ENCODE data around the gene CELF3.
A peak's percentile ranks its signal among the peaks of the same experiment; 100 is the strongest.

CELF3 gene

DNA sequence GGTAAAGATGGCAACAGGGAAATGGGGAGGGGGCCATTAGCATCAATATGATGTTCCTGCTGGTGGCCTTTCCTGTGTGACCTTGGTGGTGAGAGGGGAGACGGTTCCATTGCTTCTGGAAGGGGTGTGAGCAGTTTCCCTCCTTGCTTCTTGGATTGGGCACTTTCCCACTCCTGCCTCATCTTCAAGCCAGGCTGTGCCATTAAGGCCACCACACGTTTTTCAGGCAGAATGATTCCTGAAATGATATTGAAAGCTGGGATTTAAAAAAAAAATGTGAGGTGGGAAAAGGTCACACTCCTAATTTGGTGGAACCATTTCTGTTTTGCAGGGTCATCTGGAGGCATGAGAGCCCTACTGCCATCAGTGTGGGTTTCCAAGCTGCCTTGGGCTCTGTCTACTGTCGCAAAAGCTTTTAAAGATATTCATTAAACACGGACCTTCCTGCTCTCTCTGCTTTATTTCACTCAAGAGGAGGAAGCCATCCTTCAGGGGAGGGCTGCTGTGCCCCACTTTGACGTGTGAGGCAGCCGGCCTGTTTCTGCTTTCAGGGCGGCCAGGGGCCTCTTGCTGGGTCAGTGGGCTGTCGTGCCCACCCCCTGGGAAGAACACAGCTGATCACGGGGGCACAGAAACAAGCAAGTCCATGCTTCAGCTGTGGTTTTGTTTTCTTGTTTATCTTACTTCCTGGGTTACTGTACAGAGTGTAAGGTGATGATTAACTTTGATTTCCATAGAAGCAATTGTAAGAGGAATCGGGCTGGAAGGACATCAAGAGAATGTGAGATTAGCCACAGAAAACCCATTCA lies 12.8 kb upstream of the CELF3 start:
- no peaks in the 10 kb centered on the region for H3K9me3 ChIP-seq (ENCODE audit: control extremely low read depth in 1 of 5, control insufficient read depth in 4 of 5, insufficient read depth in 2 of 5, low read depth in 1 of 5, low read length in 4 of 5)
- H3K36me3 ChIP-seq (ENCODE audit: control insufficient read depth in 4 of 4, insufficient read depth in 4 of 4, low read length in 3 of 4), result no peaks in the 10 kb centered on the region
- H3K27me3 ChIP-seq (replicated peaks in 2 of 5; ENCODE audit: control insufficient read depth in 4 of 5, insufficient read depth in 5 of 5, low read length in 4 of 5), result peaks cover 0 to 24% (median 3%) of the 10 kb centered on the region in 5 experiments
- DNase-seq, result no peak
- WGBS (ENCODE audit: insufficient coverage), result 95% methylated on average over 9 of the region's 10 CpGs
- no peaks in the 10 kb centered on the region for H3K4me1 ChIP-seq (ENCODE audit: control extremely low read depth in 1 of 4, control insufficient read depth in 4 of 4, insufficient read depth in 4 of 4, low read length in 3 of 4)
- POLR2A ChIA-PET, result interaction anchor here (0.8 kb wide), 1 partner anchor 465 kb away, joined by 3 read pairs; no protein-coding TSS in a partner anchor
- CTCF ChIA-PET, result interaction anchor here (0.8 to 1.5 kb wide), 2 partner anchors 32 to 135 kb away, joined by 3 read pairs; no protein-coding TSS in a partner anchor
- no peak overlapping the region for H3K4me3 ChIP-seq (ENCODE audit: control insufficient read depth in 1 of 7, extremely low read depth in 1 of 7, insufficient read depth in 4 of 7, low read depth in 2 of 7, low read length in 6 of 7)
- H3K27ac ChIP-seq (ENCODE audit: insufficient read depth in 1 of 2, low read depth in 1 of 2, low read length in 2 of 2, poor library complexity in 1 of 2, severe bottlenecking in 2 of 2), result no peak overlapping the region

DNA sequence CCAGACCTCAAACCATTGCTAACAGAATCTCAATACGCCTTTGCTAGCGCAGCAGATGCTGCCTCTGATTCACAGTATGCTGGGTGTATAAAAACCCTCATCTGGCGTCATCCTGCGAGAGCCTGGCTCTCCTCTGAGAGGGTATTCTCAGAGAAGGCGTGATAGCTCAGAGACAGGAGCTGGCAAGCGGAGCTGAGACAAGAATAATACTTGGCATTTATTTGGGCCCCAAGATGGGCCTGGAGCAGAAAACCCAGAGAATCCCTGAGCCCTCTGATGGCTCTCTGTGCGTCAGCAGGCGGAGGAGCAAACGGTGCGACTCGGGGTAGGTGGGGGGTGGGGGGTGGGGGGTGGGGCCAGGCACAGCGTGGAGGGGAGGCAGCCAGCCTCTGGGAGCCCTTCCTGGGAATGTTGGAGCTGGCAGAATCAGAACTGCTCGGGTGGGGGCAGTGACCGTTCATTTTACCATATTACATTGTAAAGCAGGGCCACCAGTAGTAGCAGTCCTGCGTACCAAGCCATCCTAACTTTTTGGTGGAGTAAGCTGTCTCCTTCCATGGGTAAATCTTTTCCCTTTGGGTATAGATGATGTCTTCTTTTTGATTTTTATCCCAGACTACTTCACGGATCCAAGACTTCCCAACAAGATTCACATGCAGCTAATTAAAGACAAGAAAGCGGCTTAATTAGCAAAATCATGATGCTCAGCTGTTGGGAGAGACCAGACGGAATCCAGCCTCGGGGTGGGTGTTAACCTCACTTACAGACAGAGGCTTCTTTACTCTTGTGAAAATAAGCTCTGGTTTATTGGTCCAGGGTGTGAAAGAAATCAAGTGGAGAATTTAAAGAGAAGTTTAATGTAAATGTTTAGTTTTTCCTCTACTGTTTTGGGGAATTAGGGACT lies 11.8 kb upstream of the CELF3 start:
- Histone ChIP-seq H3K9me3 (ENCODE audit: control extremely low read depth in 1 of 5, control insufficient read depth in 4 of 5, insufficient read depth in 2 of 5, low read depth in 1 of 5, low read length in 4 of 5) (no peaks in the 10 kb centered on the region), H3K27me3 (replicated peaks in 2 of 5; ENCODE audit: control insufficient read depth in 4 of 5, insufficient read depth in 5 of 5, low read length in 4 of 5) (peaks cover 0 to 32% (median 10%) of the 10 kb centered on the region in 5 experiments), H3K36me3 (ENCODE audit: control insufficient read depth in 4 of 4, insufficient read depth in 4 of 4, low read length in 3 of 4) (no peaks in the 10 kb centered on the region), H3K27ac (ENCODE audit: insufficient read depth in 1 of 2, low read depth in 1 of 2, low read length in 2 of 2, poor library complexity in 1 of 2, severe bottlenecking in 2 of 2) (no peak overlapping the region), H3K4me3 (ENCODE audit: control insufficient read depth in 1 of 7, extremely low read depth in 1 of 7, insufficient read depth in 4 of 7, low read depth in 2 of 7, low read length in 6 of 7) (no peak overlapping the region), H3K4me1 (ENCODE audit: control extremely low read depth in 1 of 4, control insufficient read depth in 4 of 4, insufficient read depth in 4 of 4, low read length in 3 of 4) (no peaks in the 10 kb centered on the region)
- POLR2A ChIA-PET, result no interaction called here
- no peak for DNase-seq
- WGBS (ENCODE audit: insufficient coverage), result 79% methylated on average over 15 of the region's 19 CpGs
- CTCF ChIA-PET, result interaction anchor here (1.0 to 1.5 kb wide), 4 partner anchors 31 to 280 kb away, joined by 3 to 4 read pairs (median 3); partner anchors contain the start of gene TUFT1

DNA sequence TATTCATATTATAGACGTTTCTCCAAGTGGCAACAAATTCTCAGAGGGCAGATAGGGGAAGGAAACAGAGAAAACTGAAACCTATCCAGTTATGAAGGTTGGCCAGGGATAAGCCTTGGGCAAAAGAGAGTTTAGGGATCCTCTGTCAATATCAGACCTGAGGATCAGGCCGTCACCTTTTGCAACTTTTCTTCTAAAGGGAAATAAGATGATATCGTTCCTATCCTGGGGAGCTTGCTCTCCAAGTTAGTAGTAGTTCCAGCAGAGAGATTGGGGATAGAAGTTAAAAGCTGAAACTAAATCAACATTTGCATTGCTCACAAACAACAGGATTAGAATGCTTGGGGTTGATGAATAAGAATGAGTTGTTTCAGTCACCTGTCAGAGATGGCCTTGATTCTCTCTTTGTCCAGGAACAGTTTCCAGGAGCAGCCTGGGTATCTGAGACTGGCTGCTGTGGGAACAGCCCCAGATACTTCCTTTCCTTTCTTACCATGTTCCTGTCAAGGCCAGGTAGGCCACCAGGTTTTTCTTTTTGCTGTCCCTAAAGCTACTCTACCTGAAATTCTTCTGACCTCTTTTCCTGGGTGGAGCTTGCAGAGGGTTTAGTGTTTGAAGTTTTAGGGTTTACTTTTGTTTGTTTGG lies 7.2 kb upstream of the CELF3 start:
- POLR2A ChIA-PET, result no interaction called here
- no peak for DNase-seq
- H3K9me3 ChIP-seq (ENCODE audit: control extremely low read depth in 1 of 5, control insufficient read depth in 4 of 5, insufficient read depth in 2 of 5, low read depth in 1 of 5, low read length in 4 of 5), result no peaks in the 10 kb centered on the region
- CTCF ChIA-PET, result interaction anchor here (4.4 kb wide), 1 partner anchor 10 kb away, joined by 18 read pairs; no protein-coding TSS in a partner anchor
- H3K4me3 ChIP-seq (ENCODE audit: control insufficient read depth in 1 of 7, extremely low read depth in 1 of 7, insufficient read depth in 4 of 7, low read depth in 2 of 7, low read length in 6 of 7), result no peak overlapping the region
- peaks cover 10 to 52% (median 24%) of the 10 kb centered on the region in 5 experiments for H3K27me3 ChIP-seq (replicated peaks in 2 of 5; ENCODE audit: control insufficient read depth in 4 of 5, insufficient read depth in 5 of 5, low read length in 4 of 5)
- no peak overlapping the region for H3K27ac ChIP-seq (ENCODE audit: insufficient read depth in 1 of 2, low read depth in 1 of 2, low read length in 2 of 2, poor library complexity in 1 of 2, severe bottlenecking in 2 of 2)
- H3K4me1 ChIP-seq (ENCODE audit: control extremely low read depth in 1 of 4, control insufficient read depth in 4 of 4, insufficient read depth in 4 of 4, low read length in 3 of 4), result peaks cover 11 to 22% (median 14%) of the 10 kb centered on the region in 4 experiments
- WGBS (ENCODE audit: insufficient coverage), result 50% methylated on average over 1 of the region's 3 CpGs
- no peaks in the 10 kb centered on the region for H3K36me3 ChIP-seq (ENCODE audit: control insufficient read depth in 4 of 4, insufficient read depth in 4 of 4, low read length in 3 of 4)

DNA sequence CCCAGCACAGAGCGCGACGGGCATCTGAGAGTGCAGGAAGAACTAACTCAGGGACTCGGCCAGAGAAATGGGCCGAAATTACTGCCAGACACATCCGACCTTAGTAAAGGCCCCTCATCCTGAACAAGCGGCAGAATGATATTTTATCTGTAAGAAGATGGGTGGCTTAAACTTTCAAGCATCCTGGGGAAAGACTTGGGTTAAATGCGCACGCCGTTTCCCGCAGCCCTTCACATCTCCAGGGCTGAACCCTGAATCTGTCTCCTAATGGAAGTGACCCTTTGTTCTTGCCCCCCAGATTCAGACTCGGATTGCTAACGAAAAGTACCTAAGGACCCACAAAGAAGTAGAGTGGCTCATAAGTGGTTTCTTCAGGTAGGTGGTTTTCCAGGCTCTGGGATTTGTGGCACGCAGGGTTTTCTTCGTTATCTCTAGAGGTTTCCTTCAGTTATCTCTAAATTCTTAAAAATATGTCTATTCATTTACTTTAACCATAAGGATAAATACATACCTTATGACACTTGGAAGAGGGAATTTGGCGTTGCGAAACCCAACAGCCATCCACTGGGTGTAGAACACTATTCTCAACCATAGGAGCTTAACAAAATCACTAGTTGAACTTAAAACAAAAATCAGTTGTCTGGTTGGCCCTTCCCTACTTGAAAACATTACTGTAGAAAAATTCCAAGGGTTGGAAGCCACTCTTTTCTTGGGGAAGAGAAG lies 5.3 kb upstream of the CELF3 start:
- 24% methylated on average over 11 of the region's 17 CpGs for WGBS (ENCODE audit: insufficient coverage)
- Histone ChIP-seq H3K27ac (ENCODE audit: insufficient read depth in 1 of 2, low read depth in 1 of 2, low read length in 2 of 2, poor library complexity in 1 of 2, severe bottlenecking in 2 of 2) (no peak overlapping the region), H3K36me3 (ENCODE audit: control insufficient read depth in 4 of 4, insufficient read depth in 4 of 4, low read length in 3 of 4) (no peaks in the 10 kb centered on the region), H3K4me3 (ENCODE audit: control insufficient read depth in 1 of 7, extremely low read depth in 1 of 7, insufficient read depth in 4 of 7, low read depth in 2 of 7, low read length in 6 of 7) (peak overlapping the region; percentile 39 to 67 (median 51)), H3K27me3 (replicated peaks in 2 of 5; ENCODE audit: control insufficient read depth in 4 of 5, insufficient read depth in 5 of 5, low read length in 4 of 5) (peaks cover 13 to 57% (median 41%) of the 10 kb centered on the region in 5 experiments), H3K9me3 (ENCODE audit: control extremely low read depth in 1 of 5, control insufficient read depth in 4 of 5, insufficient read depth in 2 of 5, low read depth in 1 of 5, low read length in 4 of 5) (no peaks in the 10 kb centered on the region), H3K4me1 (ENCODE audit: control extremely low read depth in 1 of 4, control insufficient read depth in 4 of 4, insufficient read depth in 4 of 4, low read length in 3 of 4) (peaks cover 14 to 22% (median 15%) of the 10 kb centered on the region in 4 experiments)
- ChIA-PET CTCF (interaction anchor here (0.8 to 4.4 kb wide), 4 partner anchors 12 to 115 kb away, joined by 3 to 18 read pairs (median 5); no protein-coding TSS in a partner anchor), POLR2A (no interaction called here)
- no peak for DNase-seq

DNA sequence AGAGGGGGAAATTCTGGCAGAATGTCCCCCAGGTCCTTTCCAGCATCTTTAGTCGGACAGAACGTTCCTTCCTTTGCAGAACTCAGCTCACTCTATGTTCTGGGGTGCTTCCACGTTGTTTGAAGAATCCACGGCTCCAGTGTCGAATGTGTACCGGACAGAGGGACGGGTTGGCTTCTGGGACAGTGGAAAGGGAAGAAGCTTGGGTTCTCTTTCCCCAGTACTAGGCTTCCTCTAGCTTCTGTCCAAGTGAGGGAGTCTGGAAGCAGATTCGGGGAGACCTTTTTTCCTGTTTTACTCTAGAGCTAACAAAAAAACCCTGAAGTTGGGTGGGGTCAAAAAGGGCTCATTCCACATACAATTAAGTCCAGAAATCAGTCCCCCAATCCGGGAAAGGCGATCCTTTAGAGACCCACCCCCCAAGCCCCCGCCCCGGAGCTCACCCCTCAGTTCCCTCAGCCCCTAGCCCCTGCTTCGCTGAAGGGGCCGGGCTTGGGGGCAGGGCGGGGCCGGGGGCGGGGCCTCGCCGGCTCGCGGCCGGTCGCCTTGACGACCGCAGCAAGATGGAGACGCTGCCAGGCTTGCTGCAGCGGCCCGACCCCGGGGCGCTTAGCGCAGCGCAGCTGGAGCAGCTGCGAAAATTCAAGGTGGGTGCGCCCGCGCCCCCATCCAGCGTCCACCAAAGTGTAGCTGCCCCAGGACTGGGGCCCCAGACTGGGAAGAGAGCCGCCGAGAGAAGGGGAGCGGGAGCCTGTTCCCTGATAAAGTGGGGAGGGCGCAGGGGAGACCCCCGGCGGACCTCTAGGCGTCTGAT lies 4.6 kb upstream of the CELF3 start, which contains the start of gene RIIAD1:
Gene RIIAD1, plus strand, starts transcription at position 549 of the 814 bp plus-strand sequence. Its CDS starts 15 bp downstream, at position 564.
- POLR2A ChIA-PET, result interaction anchor here (0.6 kb wide), 1 partner anchor 71 kb away, joined by 3 read pairs; no protein-coding TSS in a partner anchor

More for the DNA sequence above, 4.6 kb upstream of the CELF3 start, which contains the start of gene RIIAD1:
- H3K9me3 ChIP-seq (ENCODE audit: control extremely low read depth in 1 of 5, control insufficient read depth in 4 of 5, insufficient read depth in 2 of 5, low read depth in 1 of 5, low read length in 4 of 5), result no peaks in the 10 kb centered on the region
- 3% methylated on average over 33 of the region's 44 CpGs for WGBS (ENCODE audit: insufficient coverage)
- peak; percentile 31 to 61 (median 57) for DNase-seq
- H3K4me3 ChIP-seq (ENCODE audit: control insufficient read depth in 1 of 7, extremely low read depth in 1 of 7, insufficient read depth in 4 of 7, low read depth in 2 of 7, low read length in 6 of 7), result peak within 1 kb of the TSS; percentile 39 to 85 (median 66)
- no peaks in the 10 kb centered on the region for H3K36me3 ChIP-seq (ENCODE audit: control insufficient read depth in 4 of 4, insufficient read depth in 4 of 4, low read length in 3 of 4)
- no peak within 1 kb of the TSS for H3K27ac ChIP-seq (ENCODE audit: insufficient read depth in 1 of 2, low read depth in 1 of 2, low read length in 2 of 2, poor library complexity in 1 of 2, severe bottlenecking in 2 of 2)
- peaks cover 14 to 26% (median 16%) of the 10 kb centered on the region in 4 experiments for H3K4me1 ChIP-seq (ENCODE audit: control extremely low read depth in 1 of 4, control insufficient read depth in 4 of 4, insufficient read depth in 4 of 4, low read length in 3 of 4)
- H3K27me3 ChIP-seq (replicated peaks in 2 of 5; ENCODE audit: control insufficient read depth in 4 of 5, insufficient read depth in 5 of 5, low read length in 4 of 5), result peaks cover 13 to 62% (median 48%) of the 10 kb centered on the region in 5 experiments
- CTCF ChIA-PET, result interaction anchor here (1.0 to 1.5 kb wide), 5 partner anchors 12 to 186 kb away, joined by 3 to 8 read pairs (median 3); no protein-coding TSS in a partner anchor

Measured in common myeloid progenitor, CD34-positive (primary cell).